ENCODE results near the gene TTC39C.

The TTC39C gene

DNA sequence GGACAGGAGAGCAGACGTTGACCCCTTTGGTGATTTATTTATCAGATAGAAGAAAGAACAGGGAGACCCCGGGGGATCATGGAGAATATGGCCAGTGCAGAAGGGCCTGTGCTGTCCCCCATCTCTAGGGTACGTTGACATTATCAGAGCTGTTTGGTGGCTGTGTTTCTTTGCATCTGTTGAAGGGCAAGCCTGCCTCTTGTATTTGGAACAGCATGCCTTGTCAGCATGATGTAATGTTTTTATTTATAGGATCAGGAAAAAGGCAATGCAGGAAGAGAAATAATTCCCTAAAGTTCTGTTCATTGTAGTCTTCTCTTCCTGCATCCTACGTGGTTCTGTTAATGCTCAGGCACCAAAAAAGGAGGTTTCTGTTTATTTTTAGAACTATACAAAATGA is 74.5 kb downstream of the TTC39C start:
- DNase-seq (ENCODE audit: low read depth): no peak

DNA sequence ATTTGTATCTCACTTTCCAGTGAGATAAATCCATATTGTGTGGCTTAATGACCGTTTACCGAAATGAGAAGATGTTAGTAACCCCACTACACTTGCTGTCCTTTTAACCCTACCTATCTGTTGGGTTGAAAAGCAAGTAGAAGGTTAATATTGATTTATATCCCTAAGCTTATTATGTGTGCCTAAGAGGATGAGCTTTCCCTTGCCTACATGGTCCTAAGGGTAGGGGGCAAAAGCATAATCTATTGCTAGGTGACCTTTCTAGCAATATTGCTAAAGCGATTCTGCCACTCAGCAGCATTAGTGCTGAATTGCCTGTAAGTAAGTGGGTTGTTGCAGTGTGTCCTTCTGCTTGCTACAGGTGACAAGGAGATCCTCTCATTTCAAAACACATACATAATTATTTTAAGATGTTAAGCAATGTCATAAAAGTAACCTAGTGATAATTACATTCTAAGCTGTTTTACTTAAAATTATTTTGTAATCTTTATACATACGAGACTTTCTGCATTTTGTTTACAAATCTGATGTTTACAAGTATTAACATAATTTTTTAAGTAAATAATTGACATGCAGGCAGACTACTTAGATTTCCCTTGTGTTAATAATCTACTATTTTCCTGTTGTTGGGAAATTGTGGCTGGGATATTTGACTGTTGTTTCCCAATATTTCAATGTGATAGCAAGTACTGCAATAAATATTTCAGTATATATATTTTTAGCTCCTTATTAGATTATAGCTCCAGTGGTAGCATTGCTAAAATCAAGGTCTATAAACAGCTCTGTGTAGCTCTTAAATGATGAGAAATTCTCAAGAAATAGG is 75.2 kb downstream of the TTC39C start:
- no peak for DNase-seq (ENCODE audit: low read depth)

DNA sequence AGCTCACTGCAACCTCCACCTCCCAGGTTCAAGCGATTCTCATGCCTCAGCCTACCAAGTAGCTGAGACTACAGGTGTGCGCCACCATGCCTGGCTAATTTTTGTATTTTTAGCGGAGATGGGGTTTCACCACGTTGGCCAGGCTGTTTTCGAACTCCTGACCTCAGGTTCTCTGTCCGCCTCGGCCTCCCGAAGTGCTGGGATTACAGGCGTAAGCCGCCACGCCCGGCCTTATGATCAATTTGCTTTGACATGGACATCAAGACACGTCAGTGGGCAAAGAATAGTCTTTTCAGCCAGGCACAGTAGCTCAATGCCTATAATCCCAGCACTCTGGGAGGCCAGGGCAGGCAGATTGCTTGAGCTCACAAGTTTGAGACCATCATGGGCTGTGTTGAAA is 76.3 kb downstream of the TTC39C start:
- DNase-seq (ENCODE audit: low read depth): no peak

DNA sequence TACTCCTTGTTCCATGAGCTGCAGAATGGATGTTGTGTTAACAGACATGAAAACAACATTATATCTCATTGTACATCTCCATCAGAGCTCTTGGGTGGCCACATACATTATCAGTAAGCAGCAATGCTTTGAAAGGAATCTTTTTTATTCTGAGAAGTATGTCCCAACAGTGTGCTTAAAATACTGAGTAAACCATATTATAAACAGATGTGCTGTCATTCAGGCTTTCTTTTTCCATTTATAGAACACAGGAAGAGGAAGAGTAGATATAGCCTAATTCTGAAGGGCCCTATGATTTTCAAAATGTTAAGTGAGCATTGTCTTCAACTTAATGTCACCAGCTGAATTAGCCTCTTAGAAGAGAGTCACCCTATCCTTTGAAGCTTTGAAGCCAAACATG is 80.0 kb downstream of the TTC39C start:
- DNase-seq (ENCODE audit: low read depth): no peak

DNA sequence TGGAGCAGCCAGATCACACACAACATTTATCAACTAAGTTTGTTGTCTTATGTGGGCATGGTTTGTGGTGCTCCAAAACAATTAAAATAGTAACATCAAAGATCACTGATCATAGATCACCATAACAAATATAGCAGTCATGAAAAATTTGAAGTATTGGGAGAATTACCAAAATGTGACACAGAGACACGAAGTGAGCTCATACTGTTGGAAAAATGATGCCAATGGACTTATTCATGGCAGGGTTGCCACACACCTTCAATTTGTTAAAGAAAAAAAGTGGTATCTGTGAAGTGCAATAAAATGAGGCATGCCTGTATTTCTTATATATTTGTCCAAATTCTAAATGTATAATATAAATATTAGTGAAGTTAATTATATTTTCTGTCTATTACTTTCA is 81.4 kb downstream of the TTC39C start:
- no peak for DNase-seq (ENCODE audit: low read depth)

DNA sequence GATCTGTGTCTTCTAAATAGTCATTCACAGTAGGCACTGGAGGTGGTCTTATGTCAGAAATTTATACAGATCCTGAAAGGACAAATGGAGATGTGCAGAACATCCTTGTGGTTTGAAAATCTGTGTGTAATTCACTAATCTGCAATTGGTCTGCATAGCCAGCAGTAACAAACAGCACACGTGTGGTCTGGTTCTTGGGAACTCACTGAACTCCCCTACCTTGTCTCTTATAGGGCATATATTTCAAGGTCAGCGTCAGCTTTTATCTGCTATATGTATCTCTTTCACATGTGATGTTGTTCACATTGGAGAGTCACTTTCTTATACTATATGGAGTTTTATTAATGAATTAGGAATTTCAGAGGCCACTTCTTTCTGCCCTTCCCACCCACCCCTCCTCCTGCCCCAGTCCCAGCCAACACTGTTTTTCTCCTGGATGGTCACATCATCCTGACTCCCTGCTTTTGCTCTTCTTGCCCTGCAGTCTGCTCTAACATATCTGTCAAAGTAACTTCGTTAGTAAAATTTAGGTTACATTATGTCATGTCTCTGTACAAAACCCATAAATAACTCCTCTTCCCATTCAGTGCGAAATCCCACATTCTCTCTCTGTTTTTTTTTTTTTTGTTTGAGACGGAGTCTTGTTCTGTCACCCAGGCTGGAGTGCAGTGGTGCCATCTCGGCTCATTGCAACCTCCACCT is 88.9 kb downstream of the TTC39C start:
- no peak for DNase-seq (ENCODE audit: low read depth)

DNA sequence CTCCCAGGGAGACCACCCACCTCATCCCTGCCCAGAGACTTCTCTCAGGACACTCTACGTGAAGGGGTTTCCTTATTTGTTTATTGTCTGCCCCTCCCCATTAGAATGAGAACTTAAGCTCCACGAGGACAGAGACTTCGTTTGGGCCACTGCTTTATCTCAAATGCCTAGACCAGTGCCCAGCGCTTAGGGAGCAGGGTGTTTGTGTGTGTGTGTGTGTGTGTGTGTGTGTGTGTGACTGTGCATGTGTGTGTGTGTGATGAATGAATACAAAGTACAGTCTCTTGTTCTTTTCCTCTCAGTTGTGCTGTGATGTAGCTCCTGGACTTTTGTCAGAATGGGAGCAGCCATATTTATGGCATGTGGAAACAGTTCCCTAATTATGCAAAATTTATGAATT is 89.9 kb downstream of the TTC39C start:
- no peak for DNase-seq (ENCODE audit: low read depth)

DNA sequence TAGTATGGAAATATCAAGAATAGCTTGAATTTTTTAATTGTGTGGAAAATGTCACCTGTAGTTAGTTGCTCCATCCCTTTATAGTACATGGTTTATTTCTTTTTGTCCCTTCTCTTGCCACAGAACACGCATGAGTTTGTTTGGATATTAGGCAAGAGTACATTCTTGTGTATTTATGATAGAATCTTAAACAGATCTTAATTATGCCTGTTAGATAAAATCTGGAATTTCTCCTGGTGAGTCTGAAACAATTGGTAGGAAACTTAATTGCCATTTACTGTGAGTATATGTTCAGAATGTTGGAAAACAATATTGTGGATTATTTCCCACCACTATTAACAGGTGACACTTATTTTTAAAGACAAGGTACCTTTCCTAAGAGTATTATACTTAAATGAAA is 94.1 kb downstream of the TTC39C start:
- no peak for DNase-seq (ENCODE audit: low read depth)

DNA sequence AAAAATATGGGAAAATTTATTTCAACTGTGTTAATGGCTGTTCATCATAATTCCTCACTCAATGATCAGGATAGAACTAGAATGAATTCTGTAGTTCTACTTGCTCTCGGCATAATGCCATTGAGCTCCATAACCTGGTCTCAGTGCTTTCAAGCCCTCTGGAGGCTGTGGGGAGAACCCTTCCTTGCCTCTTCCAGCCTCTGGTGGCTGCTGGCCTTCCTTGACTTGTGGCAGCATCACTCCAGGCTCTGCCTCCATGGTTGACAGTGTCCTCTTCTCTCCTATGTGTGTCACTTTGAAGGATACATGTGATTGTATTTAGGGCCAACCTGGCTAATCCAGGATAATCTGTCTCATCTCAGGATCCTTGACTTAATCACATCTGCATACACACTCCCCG is 97.4 kb downstream of the TTC39C start:
- no peak for DNase-seq (ENCODE audit: low read depth)

DNA sequence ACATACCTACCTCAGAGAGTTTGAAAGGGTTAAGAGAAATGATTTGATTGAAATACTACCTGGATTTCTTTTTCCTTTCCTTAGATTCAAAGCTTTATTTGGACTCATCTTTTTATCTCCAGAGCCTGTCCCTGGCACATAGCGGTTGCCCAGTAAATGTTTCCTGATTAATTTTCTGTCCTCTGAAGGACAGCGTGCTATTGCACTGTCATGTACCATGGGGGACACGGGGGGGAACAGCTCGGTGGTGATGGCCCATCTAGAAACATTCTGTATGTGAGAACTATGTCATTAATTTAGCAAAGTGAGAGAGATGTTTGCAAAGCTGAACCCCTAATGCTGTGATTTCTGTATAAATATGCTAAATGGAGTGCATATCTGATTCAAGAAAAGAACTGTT is 97.9 kb downstream of the TTC39C start:
- DNase-seq (ENCODE audit: low read depth): no peak

DNA sequence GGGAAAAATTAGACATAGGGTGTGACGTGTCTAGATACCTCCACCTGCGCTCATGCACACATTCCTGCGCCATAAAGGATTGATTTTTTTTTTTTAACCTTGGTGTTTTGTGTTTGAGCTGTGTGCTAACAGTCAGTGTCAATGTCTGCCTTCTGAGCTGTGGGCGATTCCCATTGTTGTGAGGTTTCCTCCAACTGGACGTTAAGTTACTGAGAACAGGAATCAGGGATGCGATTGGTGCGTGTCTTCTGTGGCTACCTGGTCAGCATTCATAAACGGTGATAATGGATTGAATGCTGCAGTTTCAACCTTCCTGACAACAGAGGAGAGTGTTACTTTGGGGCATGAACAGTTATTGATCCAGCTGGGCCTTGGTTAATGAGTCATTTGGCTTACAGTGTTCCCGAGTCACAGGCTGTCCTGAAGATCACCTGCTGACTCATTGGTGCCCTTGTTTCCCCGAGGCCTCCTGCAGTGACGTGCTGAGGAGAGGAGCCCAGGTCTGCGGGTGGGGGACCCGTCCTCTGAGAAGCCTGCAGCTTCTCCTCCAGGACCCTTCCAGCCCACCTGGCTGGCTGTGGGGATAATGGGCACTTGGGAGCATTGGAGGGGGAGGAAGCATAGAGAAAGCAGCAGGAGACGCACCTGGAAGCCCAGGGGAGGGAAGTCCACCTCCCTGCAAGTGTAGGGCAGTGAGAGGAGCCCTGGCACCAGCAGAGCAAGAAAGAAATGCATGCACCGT is 98.5 kb downstream of the TTC39C start:
- DNase-seq (ENCODE audit: low read depth): no peak

DNA sequence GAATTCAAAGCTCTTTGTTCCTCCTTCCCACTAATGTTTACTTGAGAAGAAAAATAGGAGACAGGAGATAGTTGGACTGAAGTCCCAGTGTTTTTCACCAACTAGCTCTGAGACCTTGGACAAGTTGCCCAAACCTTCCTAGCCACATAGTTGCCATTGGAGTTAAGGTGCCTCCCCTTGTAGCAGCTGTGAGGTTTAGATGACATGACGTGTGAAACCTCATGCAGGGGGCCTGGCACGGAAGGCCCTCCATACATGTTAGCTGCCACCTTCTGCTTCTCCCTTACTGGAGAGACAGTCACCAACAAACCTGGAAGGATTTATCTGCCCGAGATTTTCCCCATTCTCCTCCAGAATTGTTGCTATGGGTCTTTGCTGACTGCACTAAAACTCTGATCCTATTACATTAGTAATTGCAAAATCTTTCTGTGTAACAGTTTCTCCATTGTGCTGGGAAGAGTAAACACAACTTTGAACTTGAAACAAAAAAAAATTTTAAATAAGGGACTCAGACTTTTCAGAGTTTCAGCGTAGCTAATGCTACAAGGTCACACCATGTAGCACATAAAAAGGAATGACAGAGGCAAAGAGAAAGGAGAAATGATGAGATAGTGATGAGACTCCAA is 100.5 kb downstream of the TTC39C start:
- DNase-seq (ENCODE audit: low read depth): no peak

DNA sequence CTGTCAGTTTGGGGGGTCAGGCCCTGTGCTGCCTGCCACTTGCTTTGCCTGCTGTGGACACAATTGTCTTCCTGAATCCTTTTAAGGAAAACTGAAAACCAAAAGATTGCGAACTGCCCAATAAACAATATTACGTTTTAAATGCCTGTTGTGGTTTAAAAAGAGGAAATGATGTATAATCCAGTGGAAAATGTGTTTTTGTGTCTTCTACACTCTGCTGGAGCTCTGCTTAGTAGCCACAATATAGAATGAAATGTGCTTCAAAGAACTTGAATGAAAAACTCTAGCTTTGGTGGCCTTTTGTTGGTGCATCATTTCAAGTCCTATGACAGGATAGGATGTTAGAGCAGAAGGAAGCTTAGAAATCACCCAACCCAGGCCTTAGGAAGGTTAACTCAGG is 101.1 kb downstream of the TTC39C start:
- no peak for DNase-seq (ENCODE audit: low read depth)

DNA sequence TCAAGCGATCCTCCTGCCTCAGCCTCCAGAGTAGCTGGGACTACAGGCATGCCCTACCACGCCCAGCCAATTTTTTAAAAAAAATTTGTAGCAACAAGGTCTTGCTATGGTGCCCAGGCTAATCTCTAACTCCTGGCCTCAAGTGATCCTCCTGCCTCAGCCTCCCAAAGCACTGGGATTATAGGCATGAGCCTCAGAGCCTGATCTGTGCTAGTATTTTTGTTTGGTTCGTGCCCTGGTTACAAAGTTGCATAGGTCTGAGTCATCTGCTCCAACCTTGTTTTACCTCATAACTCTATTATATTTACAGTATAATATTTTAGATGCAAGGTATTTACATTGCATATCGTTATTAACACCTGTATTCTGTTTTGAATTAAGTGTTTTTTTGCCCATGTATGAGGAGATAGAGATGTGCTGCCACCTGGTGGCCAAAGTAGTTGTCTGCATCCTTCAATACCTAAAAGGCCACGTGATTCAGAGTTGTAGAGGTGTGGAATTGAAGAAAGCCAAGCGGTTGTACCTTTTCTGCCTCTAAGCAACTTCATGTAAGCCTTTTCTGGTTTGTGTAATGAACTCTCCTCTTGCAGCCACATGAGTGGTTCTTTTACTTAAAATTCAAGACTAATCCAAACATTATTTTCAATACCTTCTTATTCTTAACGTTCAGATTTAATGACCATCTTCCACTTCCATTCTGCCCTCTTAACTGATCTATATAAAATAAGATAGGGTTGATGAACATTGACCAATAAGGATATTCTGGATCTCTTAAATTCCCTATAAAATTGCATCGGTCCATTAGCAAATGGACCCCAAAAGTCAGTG is 104.4 kb downstream of the TTC39C start:
- DNase-seq (ENCODE audit: low read depth): peak; percentile 62

DNA sequence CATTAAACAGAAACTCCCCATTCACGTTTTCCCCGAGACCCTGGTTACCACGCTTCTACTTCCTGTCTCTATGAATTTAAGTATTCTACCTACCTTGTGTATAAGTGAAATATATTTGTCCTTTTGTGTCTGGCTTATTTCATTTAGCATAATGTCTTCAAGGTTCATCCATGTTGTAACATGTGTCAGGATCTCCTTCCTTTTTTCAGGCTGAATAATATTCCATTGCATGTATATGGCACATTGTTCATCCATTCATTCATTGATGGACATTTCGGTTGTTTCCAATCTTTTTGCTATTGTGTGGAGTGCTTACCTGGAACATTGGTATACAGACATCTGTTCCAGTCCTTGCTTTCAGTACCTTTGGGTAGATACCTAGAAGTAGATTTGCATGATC is 106.1 kb downstream of the TTC39C start:
- no peak for DNase-seq (ENCODE audit: low read depth)

DNA sequence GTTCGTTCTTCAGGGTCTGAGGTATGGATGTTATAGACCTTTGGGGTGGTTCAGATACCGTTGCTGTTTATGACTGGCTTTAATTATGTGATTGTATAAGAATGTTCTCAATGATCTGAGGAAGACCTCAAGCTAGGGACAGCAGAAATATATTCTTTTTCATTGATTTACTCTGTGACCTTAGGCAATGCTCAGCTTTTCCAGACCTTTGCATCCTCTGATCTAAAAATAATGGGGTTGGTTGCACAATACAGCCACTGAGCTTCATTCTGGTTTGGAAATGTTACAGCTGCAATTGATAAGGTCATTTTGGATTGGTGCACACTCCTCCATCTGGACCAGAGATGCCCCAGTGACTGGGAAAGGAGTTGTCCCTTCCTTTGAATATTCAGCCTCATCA is 107.1 kb downstream of the TTC39C start:
- DNase-seq (ENCODE audit: low read depth): no peak

DNA sequence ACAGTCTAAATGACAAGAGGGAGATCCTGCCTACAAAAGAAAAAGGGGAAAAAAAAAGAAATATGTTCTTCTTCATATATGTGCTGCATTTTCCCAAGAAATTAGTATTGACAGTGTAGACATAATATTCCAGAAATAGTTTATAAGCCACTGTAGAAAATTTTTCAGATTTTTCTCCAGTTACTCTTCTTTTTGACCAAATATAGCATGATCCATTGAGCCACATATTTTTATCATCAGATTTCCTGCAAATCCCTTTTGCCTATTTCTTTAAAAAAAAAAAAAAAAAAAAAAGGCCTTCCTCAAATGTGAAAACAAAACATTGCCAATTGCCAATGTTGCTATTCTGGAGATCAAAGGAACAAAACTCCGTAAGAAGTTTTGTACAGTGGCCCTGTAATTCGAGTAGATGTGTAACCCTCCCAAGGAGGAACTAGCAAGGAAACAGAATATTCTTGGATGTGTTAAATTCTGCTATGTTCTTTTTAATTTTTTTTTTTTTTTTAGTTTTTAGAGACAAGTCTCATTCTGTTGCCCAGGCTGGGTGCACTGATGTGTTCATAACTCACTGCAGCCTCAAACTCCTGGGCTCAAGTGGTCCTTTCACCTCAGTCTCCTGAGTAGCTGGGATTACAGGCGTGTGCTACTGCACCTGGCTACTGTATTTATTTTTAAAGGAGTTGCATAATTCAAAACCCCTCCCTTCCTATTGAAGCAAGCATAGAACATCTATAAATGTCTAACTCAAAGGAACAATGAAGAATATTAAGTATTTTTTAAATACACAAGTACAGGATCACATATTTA is 111.8 kb downstream of the TTC39C start:
- DNase-seq (ENCODE audit: low read depth): no peak

DNA sequence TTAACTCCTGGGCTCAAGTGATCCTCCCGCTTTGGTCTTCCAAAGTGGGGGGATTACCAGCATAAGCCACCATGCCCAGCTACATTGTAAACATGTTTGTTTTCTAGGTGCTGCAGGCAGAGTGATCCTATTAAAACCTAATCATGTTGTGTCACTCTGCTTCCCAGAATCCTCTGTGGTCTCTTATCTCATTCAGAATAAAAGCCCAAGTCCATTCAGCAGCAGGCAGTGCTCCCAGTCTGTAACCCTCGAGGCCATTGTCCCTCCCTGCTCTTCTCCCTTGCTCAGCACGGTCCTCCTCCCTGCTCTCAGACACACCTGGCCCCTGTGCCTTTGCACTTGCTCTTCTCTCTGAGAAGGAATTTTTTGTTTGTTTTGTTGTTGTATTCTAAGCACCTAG is 113.2 kb downstream of the TTC39C start:
- DNase-seq (ENCODE audit: low read depth): no peak

DNA sequence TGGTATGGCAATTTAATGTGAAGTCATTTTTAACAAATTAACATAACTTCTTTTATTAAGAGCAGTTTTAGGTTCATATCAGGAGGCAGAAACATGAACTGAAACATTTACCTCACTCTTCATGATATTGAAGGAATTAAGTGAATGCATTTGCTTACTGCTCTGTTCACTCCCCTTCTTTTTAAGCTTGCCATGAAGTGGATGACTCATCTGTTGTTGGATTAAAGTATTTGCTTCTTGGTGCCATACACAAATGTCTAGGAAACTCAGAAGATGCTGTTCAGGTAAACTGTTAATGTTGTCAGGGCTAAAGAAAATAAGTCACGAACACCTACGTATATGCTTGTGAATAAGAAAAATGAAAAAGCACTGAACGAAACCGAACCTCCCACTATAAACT is 114.1 kb downstream of the TTC39C start:
- DNase-seq (ENCODE audit: low read depth): no peak

DNA sequence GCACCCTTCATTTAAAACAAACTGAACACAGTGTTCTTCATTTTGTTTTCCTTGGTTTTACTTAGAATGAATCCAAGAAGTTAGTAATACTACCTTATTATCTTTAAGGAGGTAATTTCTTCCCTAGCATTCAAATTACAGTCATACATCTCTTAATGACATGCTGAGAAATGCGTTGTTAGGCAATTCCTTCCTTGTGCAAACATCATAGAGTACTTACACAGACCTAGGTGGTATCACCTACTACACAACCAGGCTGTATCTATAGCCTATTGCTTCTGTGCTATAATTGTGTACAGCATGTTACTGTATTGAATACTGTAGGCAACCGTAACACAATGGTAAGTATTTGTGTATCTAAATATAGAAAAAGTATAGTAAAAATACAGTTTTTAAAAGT is 115.9 kb downstream of the TTC39C start:
- DNase-seq (ENCODE audit: low read depth): no peak

DNA sequence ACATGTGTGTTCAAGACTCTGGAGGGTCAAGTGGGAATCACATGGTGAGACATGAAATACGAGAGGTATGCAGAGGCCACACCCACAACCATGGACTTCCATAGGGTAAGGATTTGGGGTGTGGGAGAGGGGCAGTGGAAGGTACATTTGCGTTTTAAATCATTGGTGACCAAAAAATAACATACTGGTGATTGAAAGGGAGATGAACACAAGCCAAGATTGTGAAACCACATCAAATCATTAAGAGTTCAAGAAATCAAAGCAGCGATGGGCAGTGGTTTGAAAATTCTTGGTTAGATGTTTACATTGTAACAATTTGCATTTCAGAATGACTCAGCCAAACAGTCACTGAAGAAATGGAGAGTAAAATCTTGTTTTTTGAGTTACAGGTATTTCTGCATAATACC is 122.4 kb downstream of the TTC39C start:
- no peak for DNase-seq (ENCODE audit: low read depth)
